ENCODE results near the gene FRAS1.
A peak's percentile ranks its signal among the peaks of the same experiment; 100 is the strongest.

FRAS1 gene

DNA sequence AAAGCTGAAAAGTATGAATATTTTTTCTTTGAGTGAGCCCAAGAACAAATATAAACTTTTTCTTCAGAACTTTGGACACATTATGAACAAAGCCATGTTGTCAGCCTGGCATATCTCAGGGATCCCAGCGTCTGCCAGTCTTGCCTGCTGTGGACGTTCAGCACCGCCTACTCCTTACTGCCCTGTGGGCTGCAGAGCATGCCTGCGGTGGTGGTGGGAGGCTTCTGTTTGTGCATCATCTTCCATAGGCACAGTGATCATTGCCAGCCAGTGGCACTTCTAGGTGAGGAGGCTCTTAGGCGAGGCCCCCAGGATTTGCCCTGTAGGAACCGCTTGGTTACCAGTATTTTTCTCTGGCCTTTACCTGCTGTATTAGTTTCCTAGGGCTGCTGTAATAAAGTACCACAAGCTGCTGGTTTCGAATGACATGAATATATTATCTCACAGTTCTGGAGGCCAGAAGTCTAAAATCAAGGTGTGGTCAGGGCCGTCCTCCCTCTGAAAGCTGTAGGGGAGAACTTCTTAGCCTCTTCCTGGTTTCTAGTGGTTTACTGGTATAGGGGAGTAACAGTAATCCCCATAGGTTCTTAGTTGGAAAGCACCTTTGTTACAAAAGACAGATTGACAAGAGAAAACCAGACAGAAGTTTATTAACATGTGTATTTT is 509.8 kb downstream of the FRAS1 start:
- Histone ChIP-seq H3K27me3 (no peaks in the 10 kb centered on the region), H3K9me3 (no peaks in the 10 kb centered on the region), H4K20me1 (no peaks in the 10 kb centered on the region), H3K36me3 (no peaks in the 10 kb centered on the region), H3K9ac (no peak overlapping the region), H3K4me2 (no peak overlapping the region), H3K4me3 (no peak overlapping the region), H3K27ac (no peak overlapping the region), H3K4me1 (peaks cover 49% of the 10 kb centered on the region)
- no peak for TF ChIP-seq Cebpa-rat (IDR thresholded peaks at IDR 0.05)

GRCh38 chr4:78567500-78568060 is 510.5 kb downstream of the FRAS1 start:
- no peaks in the 10 kb centered on the region for H3K27me3 ChIP-seq
- H3K9ac ChIP-seq: no peak overlapping the region
- H3K27ac ChIP-seq: no peak overlapping the region
- peaks cover 55% of the 10 kb centered on the region for H3K4me1 ChIP-seq
- no peaks in the 10 kb centered on the region for H4K20me1 ChIP-seq
- no peaks in the 10 kb centered on the region for H3K9me3 ChIP-seq
- no peak overlapping the region for H3K4me2 ChIP-seq
- no peak for TF ChIP-seq Cebpa-rat (IDR thresholded peaks at IDR 0.05)
- no peak overlapping the region for H3K4me3 ChIP-seq
- H3K36me3 ChIP-seq: no peaks in the 10 kb centered on the region

DNA sequence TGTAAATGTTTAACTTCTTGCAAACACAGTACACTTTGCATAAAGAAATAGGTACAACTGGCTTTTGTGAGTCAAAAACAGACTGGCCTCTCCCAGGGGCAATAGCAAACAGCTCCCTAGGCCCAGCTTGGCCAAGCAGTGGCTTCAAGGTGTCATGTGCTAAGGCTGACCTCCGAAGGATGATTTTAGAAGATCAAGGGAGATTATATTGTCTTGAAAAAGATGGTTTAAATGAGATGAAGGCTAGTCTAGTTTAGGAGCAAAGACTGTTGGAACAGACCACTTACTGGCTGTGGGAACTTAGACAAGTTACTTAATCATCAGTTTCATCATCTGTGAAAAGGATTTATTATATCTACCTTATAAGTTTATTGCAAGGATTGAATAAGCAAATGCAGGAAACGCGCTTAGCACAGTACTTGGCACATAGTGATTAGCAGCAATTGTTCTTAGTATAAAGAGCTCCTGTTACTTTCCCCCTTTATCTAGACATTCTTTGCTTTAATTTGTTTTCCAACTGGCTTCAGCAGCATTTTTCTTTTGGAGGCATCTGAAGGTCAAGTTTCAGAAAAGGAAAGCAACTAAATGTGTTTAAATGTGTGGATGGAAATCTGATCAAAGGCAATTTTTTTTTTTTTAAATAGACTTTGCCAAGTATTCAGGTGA is 511.6 kb downstream of the FRAS1 start:
- Histone ChIP-seq H3K4me3 (no peak overlapping the region), H4K20me1 (no peaks in the 10 kb centered on the region), H3K36me3 (no peaks in the 10 kb centered on the region), H3K4me1 (peaks cover 64% of the 10 kb centered on the region), H3K27ac (no peak overlapping the region), H3K4me2 (peak overlapping the region; percentile 65; the same call in 1 of the 2 replicates), H3K9me3 (peaks cover 11% of the 10 kb centered on the region; the same call in 1 of the 2 replicates), H3K27me3 (no peaks in the 10 kb centered on the region), H3K9ac (no peak overlapping the region)
- no peak for TF ChIP-seq Cebpa-rat (IDR thresholded peaks at IDR 0.05)

- no peak overlapping the region for H3K27ac ChIP-seq
These were observed 512.2 kb downstream of the FRAS1 start for GRCh38 chr4:78569306-78569821.

DNA sequence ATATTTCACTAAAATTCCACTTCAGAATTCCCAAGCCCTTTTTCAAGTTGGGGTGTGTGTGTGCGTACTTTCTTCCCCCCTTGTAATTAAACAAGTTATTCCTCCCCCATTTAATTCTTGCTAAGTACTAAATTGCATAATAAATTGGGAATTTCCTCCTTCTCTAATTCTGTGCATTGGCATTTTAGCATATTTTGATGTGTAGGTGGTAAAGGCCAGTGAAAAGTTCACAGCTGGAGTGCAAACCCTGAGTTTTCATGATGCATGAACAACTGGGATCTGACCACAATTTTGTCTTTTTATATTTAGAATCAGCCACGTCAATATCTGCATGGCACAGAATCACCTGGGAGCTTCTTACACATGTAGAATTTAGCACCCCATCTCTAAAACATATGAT is 513.0 kb downstream of the FRAS1 start:
- Histone ChIP-seq H3K4me1 (peaks cover 54% of the 10 kb centered on the region), H3K36me3 (no peaks in the 10 kb centered on the region), H3K9ac (no peak overlapping the region), H3K4me3 (no peak overlapping the region), H4K20me1 (no peaks in the 10 kb centered on the region), H3K27me3 (no peaks in the 10 kb centered on the region), H3K9me3 (peaks cover 16% of the 10 kb centered on the region; the same call in 1 of the 2 replicates), H3K27ac (no peak overlapping the region), H3K4me2 (peak overlapping the region; percentile 65)
- TF ChIP-seq Cebpa-rat (IDR thresholded peaks at IDR 0.05): no peak

More at GRCh38 chr4:78569306-78569821, 512.2 kb downstream of the FRAS1 start:
- Histone ChIP-seq H4K20me1 (no peaks in the 10 kb centered on the region), H3K27me3 (no peaks in the 10 kb centered on the region), H3K9me3 (peaks cover 16% of the 10 kb centered on the region; the same call in 1 of the 2 replicates), H3K9ac (no peak overlapping the region), H3K4me1 (peaks cover 62% of the 10 kb centered on the region), H3K4me2 (peak overlapping the region; percentile 65), H3K36me3 (no peaks in the 10 kb centered on the region), H3K4me3 (no peak overlapping the region)
- TF ChIP-seq Cebpa-rat (IDR thresholded peaks at IDR 0.05): no peak

DNA sequence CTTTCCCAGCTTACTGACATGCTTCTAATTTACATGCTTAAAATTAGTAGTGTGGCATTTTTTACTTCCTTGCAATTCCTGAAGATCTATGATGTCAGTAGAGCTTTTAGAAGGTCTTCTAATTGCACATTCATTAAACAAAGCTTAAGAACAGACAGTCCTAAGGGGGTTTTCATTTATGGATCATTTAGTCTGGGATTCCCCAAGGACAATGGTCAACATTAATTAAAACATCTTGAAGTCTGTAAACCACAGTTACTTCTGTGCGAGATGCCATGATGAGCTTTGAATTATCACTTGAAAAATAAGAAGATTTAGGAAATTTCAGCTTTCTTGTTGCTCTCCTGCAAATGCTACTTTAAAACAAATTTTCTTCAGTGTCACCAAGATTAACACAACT is 514.7 kb downstream of the FRAS1 start:
- Histone ChIP-seq H3K4me3 (no peak overlapping the region), H3K4me2 (peak overlapping the region; percentile 65), H3K27me3 (no peaks in the 10 kb centered on the region), H3K9me3 (peaks cover 21% of the 10 kb centered on the region; the same call in 1 of the 2 replicates), H3K4me1 (peaks cover 52% of the 10 kb centered on the region), H3K36me3 (no peaks in the 10 kb centered on the region), H4K20me1 (no peaks in the 10 kb centered on the region), H3K27ac (peak overlapping the region; percentile 10; the same call in 1 of the 2 replicates), H3K9ac (no peak overlapping the region)
- TF ChIP-seq Cebpa-rat (IDR thresholded peaks at IDR 0.05): no peak

GRCh38 chr4:78578674-78579425 is 521.7 kb downstream of the FRAS1 start:
- no peak overlapping the region for H3K27ac ChIP-seq
- no peaks in the 10 kb centered on the region for H3K27me3 ChIP-seq
- H3K36me3 ChIP-seq: no peaks in the 10 kb centered on the region
- H4K20me1 ChIP-seq: no peaks in the 10 kb centered on the region
- H3K9me3 ChIP-seq: peaks cover 9% of the 10 kb centered on the region; the same call in 1 of the 2 replicates
- H3K4me1 ChIP-seq: peaks cover 3% of the 10 kb centered on the region; the same call in 1 of the 2 replicates
- no peak for TF ChIP-seq Cebpa-rat (IDR thresholded peaks at IDR 0.05)
- H3K4me2 ChIP-seq: no peak overlapping the region
- H3K9ac ChIP-seq: no peak overlapping the region
- no peak overlapping the region for H3K4me3 ChIP-seq

- Histone ChIP-seq H3K27me3 (no peaks in the 10 kb centered on the region), H3K9ac (no peak overlapping the region), H3K4me3 (no peak overlapping the region), H3K4me1 (no peaks in the 10 kb centered on the region), H3K27ac (no peak overlapping the region), H3K4me2 (no peak overlapping the region), H3K9me3 (no peaks in the 10 kb centered on the region), H3K36me3 (no peaks in the 10 kb centered on the region), H4K20me1 (no peaks in the 10 kb centered on the region)
- no peak for TF ChIP-seq Cebpa-rat (IDR thresholded peaks at IDR 0.05)
These were observed 524.5 kb downstream of the FRAS1 start for GRCh38 chr4:78581618-78582017.

DNA sequence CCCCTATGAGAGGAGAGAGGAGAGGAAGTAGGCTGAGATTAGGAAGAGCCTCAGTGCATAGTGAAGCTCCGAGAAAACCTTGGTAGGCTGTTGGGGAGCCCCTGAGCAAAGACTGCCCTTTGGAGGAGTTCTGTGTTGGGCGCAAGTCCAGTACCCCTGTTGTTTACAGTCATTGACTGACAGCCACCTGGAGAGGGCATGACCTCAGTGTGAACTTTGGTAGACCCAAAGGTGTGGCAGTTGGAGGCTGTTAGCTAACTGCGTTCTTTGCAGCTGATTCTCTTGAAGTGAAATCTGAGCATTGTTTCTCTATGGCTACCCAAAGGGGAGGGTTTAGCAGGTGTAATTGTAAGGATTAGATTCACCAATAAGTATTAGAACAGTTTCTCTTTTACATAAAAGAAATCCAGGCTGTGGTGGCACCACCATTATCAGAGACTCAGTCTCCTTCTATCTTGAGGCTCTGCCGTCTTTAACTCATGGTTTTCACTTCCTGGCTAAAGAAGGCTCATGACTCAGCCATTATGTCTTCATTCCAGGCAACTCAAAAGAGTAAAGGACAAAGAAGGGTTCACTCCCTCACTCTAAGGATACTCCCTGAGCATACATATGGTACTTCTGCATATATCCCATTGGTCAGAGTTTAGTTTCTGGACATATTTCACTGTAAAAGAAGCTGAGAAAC is 527.9 kb downstream of the FRAS1 start:
- no peaks in the 10 kb centered on the region for H3K9me3 ChIP-seq
- H3K4me1 ChIP-seq: peaks cover 15% of the 10 kb centered on the region
- H3K4me2 ChIP-seq: no peak overlapping the region
- no peaks in the 10 kb centered on the region for H3K27me3 ChIP-seq
- no peak for TF ChIP-seq Cebpa-rat (IDR thresholded peaks at IDR 0.05)
- H3K36me3 ChIP-seq: no peaks in the 10 kb centered on the region
- no peak overlapping the region for H3K4me3 ChIP-seq
- H3K27ac ChIP-seq: no peak overlapping the region
- no peaks in the 10 kb centered on the region for H4K20me1 ChIP-seq
- H3K9ac ChIP-seq: no peak overlapping the region

All from BLaER1 (cell line).